GM19025 (cell line): ENCODE results near the gene HIF3A.
"Not testable (repeated sequence)": the region's sequence is repeated elsewhere in the genome, so short reads cannot be mapped to it uniquely, and the experiment has no call there.

Experiments
- ATAC-seq: cut with Tn5 transposase; IDR thresholded peaks from one replicate; pipeline ENCODE4 v1.9.1; 2021; ENCODE audit warnings: mild to moderate bottlenecking, low read depth, moderate library complexity; ENCODE audit not compliant: unreplicated experiment

Gene HIF3A

DNA sequence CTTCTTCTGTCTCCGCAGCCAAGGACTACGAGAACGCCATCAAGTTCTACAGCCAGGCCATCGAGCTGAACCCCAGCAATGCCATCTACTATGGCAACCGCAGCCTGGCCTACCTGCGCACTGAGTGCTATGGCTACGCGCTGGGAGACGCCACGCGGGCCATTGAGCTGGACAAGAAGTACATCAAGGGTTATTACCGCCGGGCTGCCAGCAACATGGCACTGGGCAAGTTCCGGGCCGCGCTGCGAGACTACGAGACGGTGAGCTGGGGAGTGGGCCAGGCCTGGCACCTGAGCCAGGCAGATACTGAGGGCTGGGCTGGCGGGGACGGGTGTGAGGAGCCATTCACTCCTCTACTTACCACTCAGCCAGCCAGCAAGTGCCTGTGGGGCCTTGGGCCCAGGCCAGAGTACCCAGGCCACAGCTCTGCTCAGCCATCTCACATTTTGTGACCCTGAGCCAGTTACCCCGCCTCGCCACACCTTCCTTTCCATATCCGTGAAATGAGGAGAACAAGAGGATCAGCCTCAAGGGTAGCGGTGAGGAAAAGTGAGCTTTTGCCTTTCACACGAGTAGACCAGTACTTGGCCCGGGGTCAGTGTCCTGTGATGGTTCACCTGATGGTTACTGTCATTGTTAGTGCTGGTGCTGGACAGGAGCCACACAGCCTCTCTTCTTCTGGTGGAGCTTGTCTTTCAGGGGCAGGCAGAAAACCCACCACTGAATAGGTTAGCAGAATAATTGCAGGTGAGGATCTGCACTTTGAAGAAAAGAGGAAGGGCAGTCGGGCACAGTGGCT, 57.1 kb downstream of the HIF3A start:
- no peak for ATAC-seq

DNA sequence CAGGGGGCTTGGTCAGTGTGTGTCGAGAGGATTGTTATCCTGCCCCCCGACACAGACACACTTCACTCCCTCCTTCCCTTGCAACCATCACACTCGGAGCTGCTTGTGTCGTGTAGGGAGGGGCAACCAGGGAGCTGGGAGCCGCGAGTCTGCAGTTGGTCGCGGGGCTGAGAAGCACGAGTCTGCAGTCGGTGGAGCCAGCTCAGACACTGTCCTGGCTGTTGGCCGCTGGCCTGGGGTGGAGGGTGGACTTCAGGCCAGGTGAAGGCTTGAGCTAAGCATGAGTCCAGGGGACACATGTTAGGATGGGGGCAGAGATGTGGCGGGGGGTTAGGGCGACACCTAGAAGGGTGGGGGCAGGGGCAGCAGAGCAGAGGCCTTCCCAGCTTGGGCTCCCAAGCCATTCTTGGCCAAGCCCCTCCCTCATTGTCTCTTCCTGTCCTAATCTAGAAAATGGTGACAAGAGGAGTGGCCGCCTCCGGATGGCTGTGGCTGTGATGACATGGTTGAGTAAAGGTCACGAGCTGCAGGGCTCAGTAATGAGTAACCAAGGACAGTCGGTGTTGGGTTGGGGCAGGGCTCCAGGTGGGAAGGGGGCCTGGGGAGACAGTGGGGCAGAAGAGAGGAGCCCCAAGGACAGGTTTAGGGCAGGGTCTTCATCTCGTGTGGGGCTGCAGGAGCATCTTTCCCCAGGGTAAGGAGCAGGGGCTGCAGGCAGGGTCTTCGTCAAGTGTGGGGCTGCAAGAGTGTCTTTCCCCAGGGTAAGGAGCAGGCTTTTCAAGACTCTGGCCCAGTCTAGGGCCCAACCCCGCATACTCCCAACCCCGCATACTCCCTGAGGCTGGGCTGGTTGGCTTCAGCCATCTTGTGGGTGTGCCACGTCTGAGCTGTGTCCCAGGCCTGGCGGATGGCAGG, 58.6 kb downstream of the HIF3A start:
- no peak for ATAC-seq

DNA sequence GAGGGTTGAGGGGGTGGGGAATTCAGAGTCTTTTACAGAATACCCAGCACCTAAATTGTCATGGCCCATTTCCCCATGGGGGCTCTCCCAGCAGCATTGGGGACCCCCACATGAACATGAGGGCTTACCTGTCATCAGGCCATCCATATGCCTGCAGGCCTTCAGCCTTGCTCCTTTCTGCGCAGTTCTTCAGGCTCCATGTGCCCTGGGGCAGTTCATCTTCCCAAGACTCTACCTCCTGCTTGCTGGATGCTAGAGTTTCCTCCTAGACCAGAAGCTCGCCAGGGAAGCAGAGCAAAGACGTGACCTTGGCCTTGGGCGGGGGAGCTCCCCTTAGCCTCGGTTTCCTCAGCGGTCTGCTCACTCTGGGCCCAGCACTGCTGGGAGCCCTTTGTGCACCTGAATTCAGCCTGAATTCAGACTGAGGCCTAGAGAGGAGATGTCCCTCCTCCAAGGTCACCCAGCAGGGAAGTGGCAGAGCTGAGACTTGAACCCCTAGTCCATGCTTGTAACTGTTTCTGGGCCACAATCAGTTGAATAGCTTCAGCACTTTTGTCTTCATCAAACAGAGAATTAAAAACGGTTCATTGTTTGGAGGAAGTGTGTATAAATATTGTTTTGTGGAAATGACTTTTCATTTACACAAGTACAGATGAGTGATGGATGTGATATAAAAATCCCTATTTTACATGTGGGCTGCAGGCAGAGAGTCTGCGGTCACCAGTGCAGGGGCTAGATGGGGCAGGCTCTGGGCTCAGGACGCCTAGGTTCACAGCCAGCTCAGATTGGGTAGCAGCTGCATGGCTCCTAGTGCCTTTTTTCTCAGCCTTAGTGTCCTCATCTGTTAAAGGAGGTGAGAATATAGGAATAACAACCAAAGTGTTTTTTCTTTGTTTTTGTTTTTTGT, 59.6 kb downstream of the HIF3A start:
- ATAC-seq, result no peak

GRCh38 chr19:46357846-46358583, 61.2 kb downstream of the HIF3A start:
- no peak for ATAC-seq

DNA sequence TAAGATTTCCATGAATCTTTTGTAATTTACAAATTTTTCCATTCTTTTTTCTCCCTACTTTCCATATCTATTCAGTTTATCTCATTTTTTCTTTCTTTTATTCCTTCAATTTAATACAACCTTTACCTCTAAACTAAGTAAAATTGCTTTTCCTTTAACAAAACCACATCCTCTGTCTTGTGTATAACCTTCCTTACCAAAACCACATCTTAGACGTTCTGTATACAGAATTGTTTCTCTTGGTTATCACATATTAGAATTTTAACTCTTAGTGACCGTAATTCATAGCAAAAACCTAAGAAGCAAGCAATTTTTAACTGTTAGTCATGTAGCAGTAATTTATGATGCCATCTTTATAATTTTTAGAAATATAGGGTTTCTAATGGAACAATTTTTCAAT, 65.1 kb downstream of the HIF3A start:
- no peak for ATAC-seq

DNA sequence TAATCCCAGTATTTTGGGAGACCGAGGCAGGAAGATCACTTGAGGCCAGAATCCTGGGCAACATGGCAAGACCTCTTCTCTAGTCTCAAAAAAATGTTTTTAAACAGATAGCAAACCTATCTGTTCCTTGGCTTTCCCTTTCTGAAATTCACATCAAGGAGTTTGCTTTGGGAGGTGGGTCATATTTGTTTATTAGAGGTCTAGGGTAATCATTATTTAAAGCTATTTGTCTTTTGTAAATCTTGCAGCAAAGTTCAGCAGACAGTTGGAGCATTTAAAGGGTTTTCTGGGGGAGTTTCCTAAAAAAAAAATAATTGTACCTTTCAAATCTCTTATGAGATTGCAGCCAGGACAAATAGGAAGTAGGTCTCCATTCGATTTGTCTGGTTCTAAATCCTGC, 67.5 kb downstream of the HIF3A start:
- ATAC-seq, result no peak

GRCh38 chr19:46365561-46365960, 68.7 kb downstream of the HIF3A start:
- no peak for ATAC-seq

DNA sequence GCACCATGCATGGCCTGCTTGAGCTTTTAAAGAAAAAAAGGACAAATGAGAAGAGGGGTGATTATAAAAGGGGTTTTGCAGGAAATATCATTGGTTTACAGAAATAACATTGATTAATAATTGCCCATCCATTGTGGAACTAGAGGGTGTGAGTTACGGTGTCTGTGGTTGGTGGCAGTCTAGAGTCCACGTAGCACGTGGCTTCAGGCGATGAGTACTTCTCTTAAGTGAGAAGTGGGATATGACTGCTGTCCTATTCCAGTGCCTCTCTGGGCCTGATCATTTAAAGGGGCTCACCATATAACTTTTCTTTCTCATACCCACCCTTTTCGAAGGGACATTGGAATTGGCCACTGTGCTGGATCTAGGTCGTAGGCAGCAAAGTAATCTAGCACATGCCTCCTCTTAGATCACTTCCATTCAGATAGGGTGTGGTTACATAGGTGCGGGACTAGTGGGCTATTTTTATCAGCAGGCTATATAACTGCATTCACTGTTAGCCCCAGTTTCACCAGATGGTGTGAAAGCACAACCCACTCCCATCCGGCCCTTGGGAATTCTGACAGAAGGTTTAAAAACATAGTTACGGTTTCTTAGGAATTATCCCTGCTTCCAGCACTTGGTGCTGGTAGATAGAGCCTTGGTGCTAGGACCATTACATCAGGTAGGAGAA, 69.9 kb downstream of the HIF3A start:
- ATAC-seq, result no peak

GRCh38 chr19:46367426-46367825, 70.6 kb downstream of the HIF3A start:
- no peak for ATAC-seq

- no peak for ATAC-seq
Observed at GRCh38 chr19:46368116-46368515, 71.3 kb downstream of the HIF3A start.

DNA sequence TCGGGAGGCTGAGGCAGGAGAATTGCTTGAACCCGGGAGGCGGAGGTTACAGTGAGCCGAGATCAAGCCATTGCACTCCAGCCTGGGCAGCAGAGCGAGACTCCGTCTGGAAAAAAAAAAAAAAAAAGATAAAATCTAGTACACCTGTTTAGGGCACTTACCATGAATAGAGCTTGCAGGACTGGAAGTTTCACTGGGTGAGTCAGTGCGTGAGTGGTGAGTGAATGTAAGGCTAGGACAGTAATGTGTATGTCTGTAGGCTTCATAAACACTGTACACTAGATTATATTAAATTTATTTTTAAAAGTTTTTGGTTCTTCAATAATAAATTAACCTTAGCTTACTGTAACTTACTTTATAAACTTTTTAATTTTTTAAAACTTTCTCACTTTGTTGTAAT, 73.0 kb downstream of the HIF3A start:
- ATAC-seq, result no peak

DNA sequence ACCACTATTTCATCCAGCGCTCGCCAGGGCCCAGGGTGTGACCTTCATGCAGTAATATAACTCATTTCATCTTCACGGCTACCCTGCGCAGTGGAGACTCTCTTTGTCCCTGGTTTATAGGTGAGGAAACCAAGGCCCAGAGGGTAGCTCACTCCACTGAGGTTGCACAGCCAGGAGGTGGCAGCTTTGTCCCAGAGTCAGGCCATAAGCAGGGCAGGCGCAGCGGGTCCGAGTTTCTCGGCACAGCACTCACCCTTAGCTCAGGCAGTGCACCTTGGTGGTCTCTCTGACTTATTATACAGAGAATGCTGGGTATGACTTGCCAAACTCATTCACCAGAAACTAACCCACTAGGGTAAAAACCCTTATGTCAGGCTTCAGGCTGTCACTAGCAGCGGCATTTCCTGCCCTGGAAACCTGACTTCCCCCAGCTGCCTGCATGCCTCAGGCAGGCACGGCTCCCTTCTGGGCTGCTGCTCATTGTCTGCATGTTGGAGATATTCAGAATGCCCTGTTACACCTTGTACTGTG, 74.6 kb downstream of the HIF3A start:
- no peak for ATAC-seq

DNA sequence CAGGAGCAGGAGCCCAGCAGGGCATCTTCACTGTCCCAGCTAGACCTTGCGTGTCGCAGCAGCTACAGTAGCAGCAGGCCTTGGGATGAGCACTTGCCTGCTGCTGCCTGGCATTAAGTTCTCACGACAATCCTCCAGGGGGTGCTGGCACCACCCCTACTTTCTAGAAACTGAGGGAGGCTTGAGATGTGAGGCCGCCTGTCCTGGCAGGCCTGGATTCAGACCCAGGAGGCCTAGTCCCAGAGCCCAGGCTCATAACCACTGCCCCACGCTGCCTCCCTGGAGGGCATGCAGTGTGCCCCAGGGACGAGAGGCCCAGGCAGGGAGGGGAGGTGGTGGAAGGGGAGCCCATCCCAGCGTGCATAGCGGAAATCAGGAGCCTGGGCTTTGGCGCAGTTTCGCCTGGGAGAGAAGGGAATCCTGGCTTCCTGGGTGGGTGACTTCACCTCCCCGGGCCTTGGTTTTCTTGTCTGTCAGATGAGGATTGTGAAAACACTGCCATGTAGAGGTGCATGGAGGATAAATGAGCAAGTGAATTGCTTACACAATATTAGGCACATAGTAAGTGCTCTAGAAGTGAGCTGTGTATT, 76.2 kb downstream of the HIF3A start:
- no peak for ATAC-seq

GRCh38 chr19:46373491-46374359, 76.9 kb downstream of the HIF3A start:
- ATAC-seq, result no peak

DNA sequence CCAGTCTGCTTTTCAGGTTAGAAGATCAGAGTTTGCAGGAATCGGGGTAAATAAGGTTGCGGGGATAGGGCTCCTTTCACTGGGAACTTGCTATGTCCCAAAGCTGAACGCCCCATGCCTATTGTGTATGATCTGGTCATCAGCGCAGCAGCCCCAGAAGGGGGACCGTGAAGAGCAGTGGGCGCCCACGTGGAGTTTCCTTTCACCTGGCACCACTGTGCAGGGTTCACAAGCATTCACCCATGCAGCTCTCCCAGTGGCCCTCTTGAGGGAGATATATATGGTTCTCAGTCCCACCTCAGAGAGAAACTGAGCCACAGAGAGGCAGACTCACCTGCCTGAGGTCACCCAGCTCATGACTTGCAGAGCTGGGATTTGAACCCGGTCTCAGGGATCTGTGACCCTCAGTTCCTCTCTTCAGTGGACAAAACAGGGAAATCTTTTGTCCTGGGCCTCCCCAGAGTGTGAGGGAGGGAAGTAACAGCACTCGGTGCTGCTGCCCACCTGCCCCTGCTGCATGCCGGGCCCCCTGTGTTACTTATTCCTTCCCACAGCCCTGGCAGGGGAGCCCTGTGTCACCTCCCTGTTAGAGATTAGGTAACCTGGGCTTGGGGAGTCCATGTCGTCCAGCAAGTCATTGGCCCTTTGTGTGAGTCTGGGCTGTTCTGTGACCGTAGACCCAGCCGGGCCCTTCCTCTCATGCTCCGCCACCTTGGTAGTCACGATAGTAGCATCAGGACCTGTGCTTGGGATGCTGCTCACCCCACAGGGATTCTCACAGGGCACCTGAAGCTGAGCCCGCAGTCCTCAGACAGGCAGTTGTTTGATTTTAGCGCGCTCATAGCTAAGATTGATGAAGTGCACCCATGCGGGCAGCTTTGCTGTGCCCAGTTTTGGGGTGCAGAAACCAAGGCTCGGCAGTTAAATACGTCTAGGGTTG, 78.0 kb downstream of the HIF3A start:
- no peak for ATAC-seq

DNA sequence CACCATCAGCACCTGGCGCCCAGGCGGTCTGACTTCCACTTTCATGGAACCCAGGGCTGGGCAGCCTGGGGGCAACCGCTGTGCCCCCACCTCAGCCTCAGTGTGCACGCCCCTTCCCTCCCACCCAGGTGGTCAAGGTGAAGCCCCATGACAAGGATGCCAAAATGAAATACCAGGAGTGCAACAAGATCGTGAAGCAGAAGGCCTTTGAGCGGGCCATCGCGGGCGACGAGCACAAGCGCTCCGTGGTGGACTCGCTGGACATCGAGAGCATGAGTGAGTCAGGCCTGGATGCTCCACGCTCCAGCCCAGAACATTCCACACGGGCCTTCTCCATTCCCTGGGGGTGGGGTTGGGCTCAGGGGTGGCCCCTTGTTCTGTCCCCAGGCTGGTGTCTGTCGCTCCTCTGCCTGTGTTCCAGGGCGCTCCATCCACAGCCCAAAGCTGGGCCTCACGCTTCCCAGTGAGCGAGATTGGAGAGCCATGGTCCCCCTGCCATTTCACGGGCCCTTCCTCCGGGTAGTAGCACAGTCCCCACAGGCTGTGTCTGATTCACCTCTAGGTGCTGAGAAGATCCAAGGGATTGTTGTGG, 78.7 kb downstream of the HIF3A start:
- not testable (repeated sequence) for ATAC-seq
